Thyroid gland (tissue), 4 donors: ENCODE results near the gene CXCL6.

ENCODE experiments used
- CTCF ChIP-seq, 6 experiments: fragments of 200-600 bp in 3 of 6; fragments of 450-650 bp in 3 of 6; sonication (generic) in 3 of 6; IDR thresholded peaks; one replicate each; pipeline ENCODE4 v1.5.1; 2016 to 2019; ENCODE audit warnings: antibody characterized with exemption in 6 of 6, mild to moderate bottlenecking in 2 of 6, inconsistent platforms in 1 of 6, moderate library complexity in 1 of 6
- POLR2A ChIP-seq, 2 donors: fragments of 450-650 bp; IDR thresholded peaks; one replicate each; pipeline ENCODE4 v1.6.1; 2017; ENCODE audit warnings: antibody characterized with exemption in 2 of 2, mild to moderate bottlenecking in 2 of 2, moderate library complexity in 1 of 2

- TF ChIP-seq POLR2A (IDR thresholded peaks at IDR 0.05) (no peak), CTCF (IDR thresholded peaks at IDR 0.05) (no peak)
Observed at GRCh38 chr4:73847526-73848182, 11.2 kb downstream of the CXCL6 start.
